Measurements from ENCODE around the gene ACSL1. TPM values are rescaled to one million over a fixed set of nuclear protein-coding genes. Genes with fewer than 3 reads are reported as not detected.
A peak's percentile ranks its signal among the peaks of the same experiment; 100 is the strongest.

Gene ACSL1
- total and polyA plus RNA-seq, 9 of the 15 experiments (the other 6 are each of a cell fraction or from before 2014, with no cell fraction given): 6.7 to 24.1 (median 15.0) TPM

GRCh38 chr4:184815046-184815877 lies 10.5 kb downstream of the ACSL1 start:
- H3K4me1 ChIP-seq (replicated peaks in 1 of 2; ENCODE audit: control insufficient read depth in 2 of 2, insufficient read depth in 2 of 2, low read length in 2 of 2): peaks cover 26 to 51% of the 10 kb centered on the region in 2 experiments
- peak overlapping the region; percentile 33 to 89 for H3K9ac ChIP-seq (ENCODE audit: insufficient read depth in 1 of 2, low read depth in 2 of 2, low read length in 2 of 2)
- in situ Hi-C loops (cut with MboI): no loop called here
- no peaks in the 10 kb centered on the region for H3K36me3 ChIP-seq (ENCODE audit: control insufficient read depth, insufficient read depth, low read length)
- peak overlapping the region; percentile 37; the same call in 2 of the 3 replicates for H3K27ac ChIP-seq (ENCODE audit: extremely low read depth, low read depth, low read length)
- no peaks in the 10 kb centered on the region for H3K9me1 ChIP-seq (ENCODE audit: control insufficient read depth, insufficient read depth, low read length)
- ATAC-seq (peak; percentile 93), DNase-seq (ENCODE audit: extremely low read depth in 1 of 4, low spot score in 3 of 4) (peak; percentile 42 to 86 (median 62)), FAIRE-seq (peak; percentile 80)
- ChIA-PET POLR2A (interaction anchor here (0.5 to 0.7 kb wide), 3 partner anchors 19 to 127 kb away, joined by 3 to 5 read pairs (median 3); no protein-coding TSS in a partner anchor), CTCF (ENCODE audit: low intra/inter-chr PET ratio) (no interaction called here)
- BruUV-seq (replicated peaks): no TSS peak
- 2% methylated on average over 11 of the region's 11 CpGs for WGBS (ENCODE audit: insufficient coverage, low coverage, missing lambda C conversion rate)
- no peak overlapping the region for H3K4me3 ChIP-seq
- intact Hi-C loops (cut with micrococcal nuclease): loop anchor here (1.0 kb wide), 1 partner anchor 81 kb away; the partner anchor contains the start of gene CENPU
- peak overlapping the region; percentile 48 for H2AFZ ChIP-seq (ENCODE audit: low read depth, low read length)
- H4K20me1 ChIP-seq (replicated peaks; ENCODE audit: control insufficient read depth, insufficient read depth, low read length): peaks cover 14% of the 10 kb centered on the region; the same call in 1 of the 2 replicates
- no peaks in the 10 kb centered on the region for H3K9me3 ChIP-seq (replicated peaks; ENCODE audit: control insufficient read depth, insufficient read depth, low read depth, low read length)
- no peaks in the 10 kb centered on the region for H3K27me3 ChIP-seq (ENCODE audit: control insufficient read depth in 2 of 2, insufficient read depth in 2 of 2, low read length in 2 of 2)
- peak overlapping the region; percentile 60 for H3K4me2 ChIP-seq (ENCODE audit: insufficient read depth, low read length)
- H3K79me2 ChIP-seq (ENCODE audit: control insufficient read depth, insufficient read depth, low read length): peaks cover 10% of the 10 kb centered on the region; the same call in 1 of the 3 replicates
- TF ChIP-seq TFAP4 (CRISPR knock-in tag; IDR thresholded peaks at IDR 0.05; ENCODE audit: borderline replicate concordance) (peak; percentile 97), BRCA1 (IDR thresholded peaks at IDR 0.05) (no peak), BRCA1 (CRISPR knock-in tag; IDR thresholded peaks at IDR 0.05) (no peak), TBP (optimal IDR thresholded peaks at IDR 0.05; ENCODE audit: low read depth, low read length) (no peak), PHTF2 (CRISPR knock-in tag; IDR thresholded peaks at IDR 0.05) (no peak), CEBPG (CRISPR knock-in tag; IDR thresholded peaks at IDR 0.05) (no peak), CEBPG (tag; conservative IDR thresholded peaks at IDR 0.05 in 1 of 2, IDR thresholded peaks at IDR 0.05 in 1 of 2) (no peak), MAFF (IDR thresholded peaks at IDR 0.05; ENCODE audit: low read length) (no peak), ZNF431 (CRISPR knock-in tag; IDR thresholded peaks at IDR 0.05) (no peak), HOXB6 (CRISPR knock-in tag; IDR thresholded peaks at IDR 0.05; ENCODE audit: borderline replicate concordance) (no peak), STAT5A (IDR thresholded peaks at IDR 0.05; ENCODE audit: borderline replicate concordance, low read length) (no peak), TEAD1 (CRISPR knock-in tag; IDR thresholded peaks at IDR 0.05) (peak in 1 of 2 experiments; percentile 73; a peak in 1 of 4 replicates), GABPB1 (CRISPR knock-in tag; IDR thresholded peaks at IDR 0.05) (no peak), SMAD4 (CRISPR knock-in tag; conservative IDR thresholded peaks at IDR 0.05) (peak; percentile 84), RAD21 (CRISPR knock-in tag; conservative IDR thresholded peaks at IDR 0.05 in 1 of 2, IDR thresholded peaks at IDR 0.05 in 1 of 2) (0 out of 4 replicates have a peak, but pooled peaks of 1 of the 2 experiments have one; percentile 12), MTA3 (IDR thresholded peaks at IDR 0.05; ENCODE audit: borderline replicate concordance) (no peak), ZNF3 (CRISPR knock-in tag; IDR thresholded peaks at IDR 0.05) (no peak), GTF2E2 (tag; IDR thresholded peaks at IDR 0.05) (no peak)

All from K562 (cell line).